Transverse colon (tissue), 1 donor: Measurements from ENCODE around the gene COMMD1.

ENCODE experiments used
- EP300 ChIP-seq: sonication (generic); formaldehyde crosslinking; IDR thresholded peaks from one replicate; pipeline ENCODE4 v1.6.1; 2017; ENCODE audit warnings: antibody characterized with exemption, low read depth
- POLR2A ChIP-seq: fragments of 450-650 bp; IDR thresholded peaks from one replicate; pipeline ENCODE4 v1.6.1; 2016; ENCODE audit warnings: antibody characterized with exemption, mild to moderate bottlenecking, moderate library complexity

GRCh38 chr2:62102402-62102920 is 197.0 kb downstream of the COMMD1 start:
- TF ChIP-seq EP300 (no peak), POLR2A (no peak)
